ENCODE measurements around the gene STN1. TPM values are rescaled to one million over a fixed set of nuclear protein-coding genes. Genes with fewer than 3 reads are reported as not detected.

Gene STN1
- total RNA-seq, 1 donor from 2014 or later, result 30.9 TPM

Other genes starting within 250 kb of the STN1 start
- 5.7 and 6.3 TPM in 2 replicates for gene SH3PXD2A, start 62.6 kb downstream of the STN1 start, total RNA-seq
- gene SLK, start 49.0 kb upstream of the STN1 start, total RNA-seq, result 66.8 and 67.3 TPM in 2 replicates
- 2.2 and 2.9 TPM in 2 replicates for gene COL17A1, start 167.7 kb upstream of the STN1 start, total RNA-seq
- gene SFR1, start 204.0 kb upstream of the STN1 start, total RNA-seq, result 10.3 and 13.3 TPM in 2 replicates

All from pulmonary artery endothelial cell (primary cell).